Ascending aorta (tissue), 2 donors: ENCODE results near the gene VIPR2. TPM values are rescaled to one million over a fixed set of nuclear protein-coding genes. Genes with fewer than 3 reads are reported as not detected.

ENCODE experiments used
- DNase-seq, 2 donors: peaks; one replicate each; pipeline ENCODE4 v3.0.0-alpha.2; 2019; ENCODE audit warnings: low spot score in 2 of 2
- H3K27ac ChIP-seq, 2 donors: fragments of 200-600 bp; sonication (generic); one replicate each; pipeline ENCODE4 v1.5.1; 2016 to 2017; ENCODE audit warnings: mild to moderate bottlenecking in 1 of 2
- H3K27me3 ChIP-seq: fragments of 200-600 bp; sonication (generic); one replicate; pipeline ENCODE4 v1.5.1; 2017
- H3K36me3 ChIP-seq, 2 donors: fragments of 200-600 bp; sonication (generic); one replicate each; pipeline ENCODE4 v1.5.1; 2016
- H3K4me1 ChIP-seq, 2 donors: fragments of 200-600 bp; sonication (generic); one replicate each; pipeline ENCODE4 v1.5.1; 2016 to 2017; ENCODE audit warnings: mild to moderate bottlenecking in 1 of 2
- H3K4me3 ChIP-seq, 2 donors: fragments of 200-600 bp; sonication (generic); one replicate each; pipeline ENCODE4 v1.5.1; 2016 to 2017; ENCODE audit warnings: mild to moderate bottlenecking in 1 of 2
- H3K9me3 ChIP-seq, 2 donors: fragments of 200-600 bp; sonication (generic); one replicate each; pipeline ENCODE4 v1.5.1; 2016
- intact Hi-C: fragments of 100-400 bp; cut with DNase I; formaldehyde crosslinking; loops from one replicate; pipeline ENCODE4 v1.15.1; 2023
- total RNA-seq: library from RNA; depleted of rRNA; stranded (reverse); fragments of >200 nt; gene quantifications from one replicate; pipeline ENCODE4 v1.1.0, GENCODE V29; 2016
- TF ChIP-seq, protein P1 (sequence below), 3 experiments: fragments of 200-600 bp in 2 of 3; fragments of 450-650 bp in 1 of 3; sonication (generic) in 2 of 3; IDR thresholded peaks; one replicate each; pipeline ENCODE4 v1.5.1; 2016 to 2019; ENCODE audit warnings: antibody characterized with exemption in 3 of 3, mild to moderate bottlenecking in 1 of 3, moderate library complexity in 1 of 3

Gene VIPR2
- total RNA-seq, 1 donor from 2014 or later: 17.8 TPM

DNA sequence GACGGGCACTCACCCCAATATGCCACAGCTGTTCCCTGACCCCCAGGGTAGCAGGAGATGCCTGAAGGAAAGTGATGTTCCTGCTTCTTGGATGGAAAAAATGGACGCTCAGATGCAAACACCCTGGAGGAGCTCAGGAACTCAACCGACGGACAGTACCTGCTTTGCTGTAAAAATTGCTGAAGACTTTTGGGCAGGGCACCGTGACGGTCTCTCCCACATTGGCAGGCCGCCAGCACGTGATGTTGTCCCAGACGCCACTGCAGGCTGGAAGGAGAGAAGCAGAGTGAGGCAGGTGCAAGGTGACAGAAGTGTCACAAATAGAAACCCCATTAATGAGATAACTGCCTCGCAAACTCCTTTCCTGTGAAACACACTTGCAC is 35.0 kb downstream of the VIPR2 start:
- Histone ChIP-seq H3K4me1 (peaks cover 8 to 17% of the 10 kb centered on the region in 2 donors), H3K27me3 (no peaks in the 10 kb centered on the region), H3K4me3 (no peak overlapping the region), H3K36me3 (no peaks in the 10 kb centered on the region), H3K9me3 (no peaks in the 10 kb centered on the region), H3K27ac (peak overlapping the region; percentile 69 to 76)
- peak in 1 of 2 donors; percentile 60 for DNase-seq
- TF ChIP-seq, protein P1, sequence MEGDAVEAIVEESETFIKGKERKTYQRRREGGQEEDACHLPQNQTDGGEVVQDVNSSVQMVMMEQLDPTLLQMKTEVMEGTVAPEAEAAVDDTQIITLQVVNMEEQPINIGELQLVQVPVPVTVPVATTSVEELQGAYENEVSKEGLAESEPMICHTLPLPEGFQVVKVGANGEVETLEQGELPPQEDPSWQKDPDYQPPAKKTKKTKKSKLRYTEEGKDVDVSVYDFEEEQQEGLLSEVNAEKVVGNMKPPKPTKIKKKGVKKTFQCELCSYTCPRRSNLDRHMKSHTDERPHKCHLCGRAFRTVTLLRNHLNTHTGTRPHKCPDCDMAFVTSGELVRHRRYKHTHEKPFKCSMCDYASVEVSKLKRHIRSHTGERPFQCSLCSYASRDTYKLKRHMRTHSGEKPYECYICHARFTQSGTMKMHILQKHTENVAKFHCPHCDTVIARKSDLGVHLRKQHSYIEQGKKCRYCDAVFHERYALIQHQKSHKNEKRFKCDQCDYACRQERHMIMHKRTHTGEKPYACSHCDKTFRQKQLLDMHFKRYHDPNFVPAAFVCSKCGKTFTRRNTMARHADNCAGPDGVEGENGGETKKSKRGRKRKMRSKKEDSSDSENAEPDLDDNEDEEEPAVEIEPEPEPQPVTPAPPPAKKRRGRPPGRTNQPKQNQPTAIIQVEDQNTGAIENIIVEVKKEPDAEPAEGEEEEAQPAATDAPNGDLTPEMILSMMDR (IDR thresholded peaks at IDR 0.05): no peak
- intact Hi-C loops: loop anchor here (10.0 kb wide), 1 partner anchor 245 kb away; no protein-coding TSS in a partner anchor

DNA sequence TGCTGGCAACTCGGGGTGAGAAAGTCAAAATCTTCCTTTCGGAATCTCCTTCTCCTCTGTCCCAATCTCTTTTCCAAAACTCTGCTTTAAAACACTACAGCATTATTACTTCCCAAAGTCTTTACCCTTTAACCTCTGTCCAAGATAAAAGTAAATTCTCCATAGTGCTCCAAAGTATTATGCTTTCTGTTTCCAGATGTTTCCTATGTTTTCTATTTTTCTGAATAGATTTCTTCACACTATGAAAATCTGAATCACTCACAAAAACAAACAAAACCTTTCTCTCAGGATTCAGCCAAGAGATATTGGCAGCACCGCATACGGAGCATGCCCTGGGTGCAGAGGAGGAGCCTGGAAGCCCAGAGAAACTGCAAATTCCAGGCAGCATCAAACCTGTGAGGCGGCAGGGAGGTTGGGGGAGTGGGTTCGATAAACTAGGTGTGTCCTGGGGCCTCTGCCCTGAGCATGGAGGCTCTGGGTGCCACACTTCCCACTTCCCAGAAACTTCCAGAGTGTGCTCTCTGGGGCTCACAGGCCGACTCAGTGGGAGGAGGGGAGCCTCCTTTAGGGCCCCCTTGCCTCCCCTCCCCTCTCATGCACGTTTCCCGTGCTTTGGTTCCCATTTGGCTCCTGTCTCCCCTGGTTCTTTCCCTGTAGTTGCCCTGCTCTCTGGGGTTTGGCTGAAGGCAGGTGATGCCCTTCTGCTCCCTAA is 35.6 kb downstream of the VIPR2 start:
- Histone ChIP-seq H3K27me3 (no peaks in the 10 kb centered on the region), H3K27ac (peak overlapping the region; percentile 69 to 76), H3K4me1 (peaks cover 8 to 22% of the 10 kb centered on the region in 2 donors), H3K9me3 (no peaks in the 10 kb centered on the region), H3K4me3 (no peak overlapping the region), H3K36me3 (no peaks in the 10 kb centered on the region)
- TF ChIP-seq, protein P1 (IDR thresholded peaks at IDR 0.05): no peak
- intact Hi-C loops: loop anchor here (10.0 kb wide), 1 partner anchor 244 kb away; no protein-coding TSS in a partner anchor
- no peak for DNase-seq

DNA sequence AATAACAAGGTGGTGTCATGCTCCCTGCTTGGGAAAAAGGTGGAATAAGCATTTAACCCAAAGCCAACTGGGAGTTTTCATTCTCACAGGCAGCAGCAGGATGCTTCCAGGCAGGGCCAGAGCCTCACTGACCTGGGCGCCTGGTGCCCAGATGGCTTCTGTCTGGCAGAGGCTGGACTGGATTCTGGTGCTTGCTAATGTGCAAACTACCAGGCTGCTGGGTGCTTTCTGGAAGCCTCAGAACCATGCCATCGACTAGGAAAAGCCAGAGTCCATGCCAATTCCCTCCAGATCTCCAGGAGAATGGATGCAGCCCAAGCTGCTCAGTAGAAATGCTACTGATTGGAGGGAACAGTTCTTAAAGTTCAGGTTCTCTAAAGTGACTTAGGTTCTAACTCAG is 36.2 kb downstream of the VIPR2 start:
- H3K27me3 ChIP-seq: no peaks in the 10 kb centered on the region

DNA sequence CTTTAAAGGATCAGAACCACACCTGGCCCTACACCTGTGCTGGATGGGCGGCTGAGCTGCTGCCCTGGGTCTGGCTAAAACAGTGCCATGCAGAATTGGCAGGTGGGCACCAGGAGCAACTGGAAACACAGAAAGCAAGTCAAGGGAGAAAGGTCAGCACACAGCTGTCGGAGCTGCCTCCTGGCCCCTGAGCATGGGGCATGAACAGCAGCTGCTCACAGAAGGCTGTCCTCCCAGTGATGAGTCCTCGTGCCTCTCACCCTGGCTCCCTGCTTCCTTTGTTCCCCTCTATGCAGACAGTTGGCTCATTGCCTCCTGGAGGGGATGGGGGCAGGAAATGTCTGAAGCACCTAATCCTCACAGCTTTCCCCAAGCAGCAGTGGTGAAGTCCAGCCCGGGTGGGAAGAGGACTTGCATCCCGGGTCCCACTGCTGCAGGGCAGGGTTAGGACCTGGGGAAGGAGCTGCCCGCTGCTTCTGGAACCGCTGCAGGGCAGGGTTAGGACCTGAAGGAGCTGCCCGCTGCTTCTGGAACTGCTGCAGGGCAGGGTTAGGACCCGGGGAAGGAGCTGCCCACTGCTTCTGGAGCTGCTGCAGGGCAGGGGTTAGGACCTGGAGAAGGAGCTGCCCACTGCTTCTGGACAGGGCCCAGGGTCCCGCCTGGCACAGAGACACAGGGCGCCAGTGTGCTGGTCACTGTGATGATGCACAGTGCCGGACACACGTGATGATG is 37.3 kb downstream of the VIPR2 start:
- TF ChIP-seq, protein P1 (IDR thresholded peaks at IDR 0.05): no peak
- intact Hi-C loops: loop anchor here (10.0 kb wide), 1 partner anchor 243 kb away; no protein-coding TSS in a partner anchor
- peaks cover 10 to 33% of the 10 kb centered on the region in 2 donors for H3K4me1 ChIP-seq
- H3K4me3 ChIP-seq: no peak overlapping the region
- DNase-seq: no peak
- H3K27me3 ChIP-seq: no peaks in the 10 kb centered on the region
- H3K27ac ChIP-seq: peak overlapping the region; percentile 69 to 76
- H3K36me3 ChIP-seq: no peaks in the 10 kb centered on the region
- no peaks in the 10 kb centered on the region for H3K9me3 ChIP-seq

More for the DNA sequence above, 36.2 kb downstream of the VIPR2 start:
- no peak overlapping the region for H3K4me3 ChIP-seq
- peak overlapping the region; percentile 69 to 76 for H3K27ac ChIP-seq
- intact Hi-C loops: loop anchor here (10.0 kb wide), 1 partner anchor 244 kb away; no protein-coding TSS in a partner anchor
- no peaks in the 10 kb centered on the region for H3K36me3 ChIP-seq
- TF ChIP-seq, protein P1 (IDR thresholded peaks at IDR 0.05): no peak
- no peak for DNase-seq
- peaks cover 10 to 28% of the 10 kb centered on the region in 2 donors for H3K4me1 ChIP-seq
- no peaks in the 10 kb centered on the region for H3K9me3 ChIP-seq

DNA sequence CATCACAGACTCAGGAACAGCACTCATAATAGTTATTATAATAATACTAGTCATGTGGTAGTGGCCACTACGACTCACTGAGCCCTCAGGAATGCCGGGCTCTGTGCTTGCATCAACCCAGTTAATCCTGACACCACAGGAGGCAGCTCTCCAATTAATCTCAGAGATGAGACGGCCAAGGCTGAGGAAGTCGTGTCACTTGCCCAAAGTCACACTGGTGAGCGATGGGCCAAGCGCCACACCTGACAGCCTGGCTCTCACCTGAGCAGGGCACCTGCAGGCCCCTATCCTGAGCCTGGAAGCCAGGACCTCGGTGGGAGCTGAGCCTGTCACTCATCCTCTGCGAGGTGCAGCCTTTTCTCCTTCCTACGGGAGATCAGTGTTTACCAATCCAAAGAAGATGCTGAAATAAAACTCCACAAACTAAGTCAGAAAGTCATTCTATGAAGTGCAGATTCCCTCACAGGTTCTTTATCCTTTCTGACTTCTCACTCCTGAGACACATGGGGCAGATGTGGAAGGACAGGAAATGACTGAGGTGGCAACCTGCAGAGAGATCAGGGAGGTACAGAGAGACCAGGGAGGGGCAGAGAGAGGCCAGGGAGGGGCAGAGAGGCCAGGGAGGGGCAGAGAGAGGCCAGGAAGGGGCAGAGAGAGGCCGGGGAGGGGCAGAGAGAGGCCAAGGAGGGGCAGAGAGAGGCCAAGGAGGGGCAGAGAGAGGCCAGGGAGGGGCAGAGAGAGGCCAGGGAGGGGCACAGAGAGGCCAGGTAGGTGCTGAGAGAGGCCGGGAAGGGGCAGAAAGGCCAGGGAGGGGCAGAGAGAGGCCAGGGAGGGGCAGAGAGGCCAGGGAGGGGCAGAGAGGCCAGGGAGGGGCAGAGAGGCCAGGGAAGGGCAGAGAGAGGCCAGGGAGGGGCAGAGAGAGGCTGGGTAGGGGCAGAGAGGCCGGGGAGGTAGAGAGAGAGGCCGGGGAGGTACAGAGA is 38.5 kb downstream of the VIPR2 start:
- DNase-seq: no peak
- no peak overlapping the region for H3K4me3 ChIP-seq
- intact Hi-C loops: loop anchor here (10.0 kb wide), 1 partner anchor 241 kb away; no protein-coding TSS in a partner anchor
- H3K9me3 ChIP-seq: no peaks in the 10 kb centered on the region
- H3K36me3 ChIP-seq: no peaks in the 10 kb centered on the region
- H3K4me1 ChIP-seq: peaks cover 10 to 33% of the 10 kb centered on the region in 2 donors
- TF ChIP-seq, protein P1 (IDR thresholded peaks at IDR 0.05): no peak
- H3K27me3 ChIP-seq: no peaks in the 10 kb centered on the region
- H3K27ac ChIP-seq: peak overlapping the region; percentile 69 to 76
